B cell (primary cell): ENCODE measurements around the gene KCNC3. TPM values are rescaled to one million over a fixed set of nuclear protein-coding genes. Genes with fewer than 3 reads are reported as not detected.

Source experiments
- ATAC-seq: fragments of 200-7000 bp; cut with Tn5 transposase; one replicate; pipeline ENCODE4 v1.10.0; 2021; ENCODE audit warnings: low read depth, mild to moderate bottlenecking, moderate number of reproducible peaks, moderate library complexity
- CTCF ChIA-PET: fragments of 350-600 bp; sonication (Branson Sonifier 250); formaldehyde crosslinking; loops from one replicate; lab custom pipeline; 2021; ENCODE audit warnings: antibody characterized with exemption, inconsistent platforms; lab: Charles Lee
- POLR2A ChIA-PET: fragments of 350-600 bp; sonication (Branson Sonifier 250); formaldehyde crosslinking; loops from one replicate; lab custom pipeline; 2021; ENCODE audit warnings: antibody characterized with exemption; lab: Charles Lee
- DNase-seq: peaks from one replicate; pipeline ENCODE4 v3.0.0; 2013
- H2AFZ ChIP-seq: 2 replicates; pipeline ENCODE4 v1.6.1; 2012; ENCODE audit warnings: mild to moderate bottlenecking, low read depth, low read length; ENCODE audit not compliant: insufficient read depth, poor library complexity, severe bottlenecking
- H3K27ac ChIP-seq, 2 donors: 1 replicate in 1 of 2; 2 replicates in 1 of 2; pipeline ENCODE4 v1.5.1; 2012 to 2013; ENCODE audit warnings: low read length in 2 of 2, mild to moderate bottlenecking in 2 of 2, moderate library complexity in 1 of 2
- H3K27me3 ChIP-seq, 4 experiments: fragments of 200-600 bp in 1 of 4; sonication (generic) in 1 of 4; replicated peaks in 1 of 4; 1 replicate in 2 of 4; 2 replicates in 2 of 4; pipeline versions ENCODE4 v1.6.1 to v1.7.0; 2013 to 2016; ENCODE audit warnings: low read length in 3 of 4, mild to moderate bottlenecking in 2 of 4, mixed read lengths in 1 of 4, moderate library complexity in 1 of 4; ENCODE audit not compliant: insufficient read depth in 4 of 4, control insufficient read depth in 3 of 4; ENCODE audit errors: control extremely low read depth in 1 of 4
- H3K36me3 ChIP-seq, 2 experiments: replicated peaks in 1 of 2; 1 replicate in 1 of 2; 2 replicates in 1 of 2; pipeline versions ENCODE4 v1.6.1 to v1.7.1; 2013; ENCODE audit warnings: low read length in 1 of 2; ENCODE audit not compliant: insufficient read depth in 2 of 2, control insufficient read depth in 1 of 2; ENCODE audit errors: control extremely low read depth in 1 of 2, extremely low read depth in 1 of 2
- H3K4me1 ChIP-seq, 2 donors: fragments of 200-600 bp in 1 of 2; sonication (generic) in 1 of 2; 1 replicate in 1 of 2; 2 replicates in 1 of 2; pipeline versions ENCODE4 v1.5.1 to v1.6.1; 2013 to 2017; ENCODE audit warnings: low read length in 2 of 2; ENCODE audit not compliant: control insufficient read depth in 2 of 2, insufficient read depth in 2 of 2
- H3K4me2 ChIP-seq: replicated peaks from 2 replicates; pipeline ENCODE3; 2012; ENCODE audit warnings: mild to moderate bottlenecking, low read depth, low read length; ENCODE audit not compliant: poor library complexity, severe bottlenecking
- H3K4me3 ChIP-seq, 5 experiments: fragments of 200-600 bp in 1 of 5; sonication (generic) in 1 of 5; 1 replicate in 3 of 5; 2 replicates in 2 of 5; pipeline versions ENCODE4 v1.5.1 to v1.7.0; 2011 to 2016; ENCODE audit warnings: low read length in 4 of 5, mild to moderate bottlenecking in 4 of 5, low read depth in 2 of 5, control low read depth in 1 of 5, moderate library complexity in 1 of 5; ENCODE audit not compliant: insufficient read depth in 1 of 5; ENCODE audit errors: control extremely low read depth in 1 of 5, extremely low read depth in 1 of 5
- H3K79me2 ChIP-seq: fragments of 200-600 bp; sonication (generic); one replicate; pipeline ENCODE4 v1.6.0; 2016; ENCODE audit warnings: low read length; ENCODE audit not compliant: control insufficient read depth, insufficient read depth
- H3K9ac ChIP-seq: fragments of 200-600 bp; sonication (generic); 2 replicates; pipeline ENCODE4 v1.6.1; 2017; ENCODE audit warnings: mild to moderate bottlenecking, low read length, moderate library complexity
- H3K9me3 ChIP-seq, 3 donors: one replicate each; pipeline versions ENCODE4 v1.6.1 to v1.7.1; 2013; ENCODE audit warnings: low read length in 2 of 3; ENCODE audit not compliant: control insufficient read depth in 2 of 3, insufficient read depth in 1 of 3; ENCODE audit errors: control extremely low read depth in 1 of 3
- H4K20me1 ChIP-seq: 2 replicates; pipeline ENCODE4 v1.6.0; 2012; ENCODE audit warnings: mild to moderate bottlenecking, low read length; ENCODE audit not compliant: insufficient read depth, control insufficient read depth, poor library complexity, severe bottlenecking
- H3K27ac Mint-ChIP-seq: one replicate; pipeline ENCODE4 v1.8.0; 2021; ENCODE audit warnings: mixed read lengths
- H3K27me3 Mint-ChIP-seq: one replicate; pipeline ENCODE4 v1.8.0; 2021; ENCODE audit warnings: mixed read lengths
- H3K4me1 Mint-ChIP-seq: one replicate; pipeline ENCODE4 v1.8.0; 2021; ENCODE audit warnings: mixed read lengths
- H3K4me3 Mint-ChIP-seq: one replicate; pipeline ENCODE4 v1.8.0; 2021; ENCODE audit warnings: mixed read lengths
- H3K9me3 Mint-ChIP-seq: one replicate; pipeline ENCODE4 v1.8.0; 2022; ENCODE audit warnings: mixed read lengths; ENCODE audit not compliant: insufficient read depth
- EZH2 ChIP-seq: IDR thresholded peaks from 2 replicates; pipeline ENCODE4 v1.6.1; 2012; ENCODE audit warnings: borderline replicate concordance, low read depth, mild to moderate bottlenecking, moderate library complexity, low read length; ENCODE audit not compliant: insufficient read depth, poor library complexity, severe bottlenecking
- WGBS: methylation state at CpG from one replicate; pipeline ENCODE4 v1.1.5; 2013; ENCODE audit warnings: missing lambda C conversion rate; ENCODE audit not compliant: insufficient coverage; 5-methylcytosine and 5-hydroxymethylcytosine counted together
- intact Hi-C: fragments of 100-400 bp; cut with micrococcal nuclease; formaldehyde crosslinking; loops from one replicate; pipeline ENCODE4 v1.10.0; 2022
- polyA plus RNA-seq: library from polyadenylated mRNA; depleted of rRNA; stranded (reverse); fragments of >200 nt; gene quantifications from 2 replicates; pipeline ENCODE4 v1.2.3, GENCODE V29; 2012
- total RNA-seq, 2 donors: library from RNA; stranded (reverse); fragments of 120-200 nt in 1 of 2; gene quantifications; 1 replicate in 1 of 2; 2 replicates in 1 of 2; pipeline versions ENCODE4 v1.2.3 to v1.2.4, GENCODE V29; 2013 to 2022
- TF ChIP-seq, protein P1 (sequence below): fragments of 200-600 bp; IDR thresholded peaks from one replicate; pipeline ENCODE4 v1.8.0; 2022; ENCODE audit warnings: antibody characterized with exemption, mild to moderate bottlenecking

Gene KCNC3
- total and polyA plus RNA-seq, 2 donors (not counting 1 experiment from before 2014, with no cell fraction given) = 12.3 to 23.0 TPM

GRCh38 chr19:50319156-50319555 is 10.0 kb downstream of the KCNC3 start:
- intact Hi-C loops = no loop called here
- H3K4me1 Mint-ChIP-seq = peaks cover 14% of the 10 kb centered on the region
- Histone ChIP-seq H4K20me1 (peaks cover 3% of the 10 kb centered on the region), H3K4me2 (no peak overlapping the region), H3K9me3 (peaks cover 0 to 8% (median 0%) of the 10 kb centered on the region in 3 donors), H3K9ac (no peak overlapping the region), H3K27me3 (peaks cover 0 to 26% (median 14%) of the 10 kb centered on the region in 4 experiments), H3K27ac (no peak overlapping the region), H3K36me3 (peaks cover 0 to 3% of the 10 kb centered on the region in 2 experiments), H3K4me1 (peaks cover 14 to 19% of the 10 kb centered on the region in 2 donors), H3K4me3 (no peak overlapping the region), H2AFZ (no peak overlapping the region), H3K79me2 (no peaks in the 10 kb centered on the region)
- 93% methylated on average over 10 of the region's 11 CpGs for WGBS
- no peak overlapping the region for H3K4me3 Mint-ChIP-seq
- CTCF ChIA-PET = no interaction called here
- H3K27me3 Mint-ChIP-seq = peaks cover 16% of the 10 kb centered on the region
- TF ChIP-seq, protein P1, sequence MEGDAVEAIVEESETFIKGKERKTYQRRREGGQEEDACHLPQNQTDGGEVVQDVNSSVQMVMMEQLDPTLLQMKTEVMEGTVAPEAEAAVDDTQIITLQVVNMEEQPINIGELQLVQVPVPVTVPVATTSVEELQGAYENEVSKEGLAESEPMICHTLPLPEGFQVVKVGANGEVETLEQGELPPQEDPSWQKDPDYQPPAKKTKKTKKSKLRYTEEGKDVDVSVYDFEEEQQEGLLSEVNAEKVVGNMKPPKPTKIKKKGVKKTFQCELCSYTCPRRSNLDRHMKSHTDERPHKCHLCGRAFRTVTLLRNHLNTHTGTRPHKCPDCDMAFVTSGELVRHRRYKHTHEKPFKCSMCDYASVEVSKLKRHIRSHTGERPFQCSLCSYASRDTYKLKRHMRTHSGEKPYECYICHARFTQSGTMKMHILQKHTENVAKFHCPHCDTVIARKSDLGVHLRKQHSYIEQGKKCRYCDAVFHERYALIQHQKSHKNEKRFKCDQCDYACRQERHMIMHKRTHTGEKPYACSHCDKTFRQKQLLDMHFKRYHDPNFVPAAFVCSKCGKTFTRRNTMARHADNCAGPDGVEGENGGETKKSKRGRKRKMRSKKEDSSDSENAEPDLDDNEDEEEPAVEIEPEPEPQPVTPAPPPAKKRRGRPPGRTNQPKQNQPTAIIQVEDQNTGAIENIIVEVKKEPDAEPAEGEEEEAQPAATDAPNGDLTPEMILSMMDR = no peak
- TF ChIP-seq EZH2 = no peak
- H3K27ac Mint-ChIP-seq = no peak overlapping the region
- POLR2A ChIA-PET = no interaction called here
- DNase-seq (no peak), ATAC-seq (no peak)
- H3K9me3 Mint-ChIP-seq = no peaks in the 10 kb centered on the region

DNA sequence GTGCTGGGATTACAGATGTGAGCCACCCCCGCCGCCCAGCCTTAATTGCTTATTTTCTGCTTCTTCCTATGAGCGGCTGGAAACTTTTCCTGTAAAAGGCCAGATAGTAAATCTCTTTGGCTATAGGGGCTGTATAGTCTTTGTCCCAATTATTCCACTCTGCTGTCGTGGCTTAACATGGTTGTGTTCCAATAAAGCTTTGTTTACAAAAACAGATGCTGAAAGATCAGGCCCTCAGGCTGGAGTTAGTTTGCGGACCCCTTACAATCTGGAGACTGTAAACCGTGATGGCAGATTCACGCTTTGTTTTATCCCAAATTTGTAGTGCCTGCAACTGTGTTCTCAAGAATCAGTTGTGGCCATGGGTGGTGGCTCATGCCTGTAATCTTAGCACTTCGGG is 10.7 kb downstream of the KCNC3 start:
- ChIA-PET CTCF (no interaction called here), POLR2A (interaction anchor here (0.7 kb wide), 1 partner anchor 752 kb away, joined by 3 read pairs; no protein-coding TSS in a partner anchor)
- Histone ChIP-seq H3K4me3 (no peak overlapping the region), H3K9ac (no peak overlapping the region), H3K79me2 (no peaks in the 10 kb centered on the region), H3K36me3 (no peaks in the 10 kb centered on the region), H4K20me1 (no peaks in the 10 kb centered on the region), H3K27me3 (peaks cover 0 to 33% (median 19%) of the 10 kb centered on the region in 4 experiments), H3K9me3 (peaks cover 0 to 12% (median 0%) of the 10 kb centered on the region in 3 donors), H3K4me2 (no peak overlapping the region), H2AFZ (no peak overlapping the region), H3K27ac (no peak overlapping the region), H3K4me1 (peaks cover 16 to 24% of the 10 kb centered on the region in 2 donors)
- Mint-ChIP-seq H3K4me1 (peaks cover 20% of the 10 kb centered on the region), H3K9me3 (no peaks in the 10 kb centered on the region), H3K27me3 (peaks cover 24% of the 10 kb centered on the region), H3K4me3 (no peak overlapping the region), H3K27ac (no peak overlapping the region)
- ATAC-seq = no peak
- TF ChIP-seq EZH2 = no peak
- TF ChIP-seq, protein P1 = no peak
- intact Hi-C loops = no loop called here
- DNase-seq = no peak
- 92% methylated on average over 8 of the region's 8 CpGs for WGBS
